Suprapubic skin (tissue), 3 donors: ENCODE results near the gene ANK2.

Experiments
- CTCF ChIP-seq, 2 donors: fragments of 200-600 bp in 1 of 2; fragments of 450-650 bp in 1 of 2; sonication (generic) in 1 of 2; IDR thresholded peaks; one replicate each; pipeline ENCODE4 v1.5.1; 2016 to 2019; ENCODE audit warnings: antibody characterized with exemption in 2 of 2, mild to moderate bottlenecking in 1 of 2, moderate library complexity in 1 of 2
- POLR2AphosphoS5 ChIP-seq, 3 donors: sonication (generic); formaldehyde crosslinking; IDR thresholded peaks; one replicate each; pipeline ENCODE4 v1.6.1; 2017; ENCODE audit warnings: antibody characterized with exemption in 3 of 3

- TF ChIP-seq CTCF (IDR thresholded peaks at IDR 0.05) (no peak), POLR2AphosphoS5 (IDR thresholded peaks at IDR 0.05) (no peak)
These were observed 132.0 kb downstream of the ANK2 start for GRCh38 chr4:113181289-113182007.
